ENCODE measurements around the gene TUBB2B.

TUBB2B gene

DNA sequence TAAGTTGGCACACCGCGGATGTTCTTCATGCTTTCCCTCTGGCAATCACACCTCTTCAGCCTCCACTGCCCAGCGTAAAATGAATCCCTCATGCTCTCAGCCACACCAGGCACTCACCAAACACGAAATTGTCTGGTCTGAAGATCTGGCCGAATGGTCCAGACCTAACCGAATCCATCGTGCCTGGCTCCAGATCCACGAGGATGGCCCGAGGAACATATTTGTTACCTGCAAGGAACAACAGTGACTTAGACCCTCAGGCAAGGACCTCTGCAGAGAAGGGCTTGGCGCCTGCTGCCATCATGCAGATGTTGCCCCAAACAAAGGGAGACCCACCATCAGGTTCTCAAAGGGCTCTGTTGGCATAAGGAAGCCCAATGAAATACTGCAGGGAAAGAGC, 1.4 kb downstream of the TUBB2B start:
- no peak overlapping the region for H3K4me3 ChIP-seq (ENCODE audit: control insufficient read depth, low read depth, low read length)
- no peak for DNase-seq (ENCODE audit: low read depth)

DNA sequence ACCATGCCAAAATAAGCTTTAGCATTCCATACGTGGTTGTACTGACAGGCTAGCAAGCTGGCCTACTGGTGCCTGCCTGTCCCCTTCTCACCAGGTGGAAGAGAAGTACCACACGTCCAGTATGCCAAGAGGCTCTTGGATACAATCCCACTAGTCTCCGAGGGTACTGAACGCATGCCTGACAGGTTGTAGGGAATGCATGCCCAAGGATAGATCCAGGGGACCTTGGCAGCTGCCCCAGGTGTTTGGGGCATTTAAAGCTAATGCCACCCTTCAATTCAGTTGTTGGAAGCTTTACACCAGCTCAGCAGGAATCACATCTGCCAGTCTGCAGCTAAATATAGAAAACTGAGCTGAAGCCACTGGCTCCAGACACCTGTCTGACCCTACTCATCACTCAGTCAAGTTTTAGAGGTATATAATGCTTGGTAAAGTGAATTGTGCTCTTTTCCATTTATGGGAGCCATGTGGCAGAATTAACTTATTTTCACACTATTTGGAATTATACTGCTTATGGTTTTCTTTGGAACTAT, 4.9 kb downstream of the TUBB2B start:
- DNase-seq (ENCODE audit: low read depth): no peak
- TF ChIP-seq, protein P1, sequence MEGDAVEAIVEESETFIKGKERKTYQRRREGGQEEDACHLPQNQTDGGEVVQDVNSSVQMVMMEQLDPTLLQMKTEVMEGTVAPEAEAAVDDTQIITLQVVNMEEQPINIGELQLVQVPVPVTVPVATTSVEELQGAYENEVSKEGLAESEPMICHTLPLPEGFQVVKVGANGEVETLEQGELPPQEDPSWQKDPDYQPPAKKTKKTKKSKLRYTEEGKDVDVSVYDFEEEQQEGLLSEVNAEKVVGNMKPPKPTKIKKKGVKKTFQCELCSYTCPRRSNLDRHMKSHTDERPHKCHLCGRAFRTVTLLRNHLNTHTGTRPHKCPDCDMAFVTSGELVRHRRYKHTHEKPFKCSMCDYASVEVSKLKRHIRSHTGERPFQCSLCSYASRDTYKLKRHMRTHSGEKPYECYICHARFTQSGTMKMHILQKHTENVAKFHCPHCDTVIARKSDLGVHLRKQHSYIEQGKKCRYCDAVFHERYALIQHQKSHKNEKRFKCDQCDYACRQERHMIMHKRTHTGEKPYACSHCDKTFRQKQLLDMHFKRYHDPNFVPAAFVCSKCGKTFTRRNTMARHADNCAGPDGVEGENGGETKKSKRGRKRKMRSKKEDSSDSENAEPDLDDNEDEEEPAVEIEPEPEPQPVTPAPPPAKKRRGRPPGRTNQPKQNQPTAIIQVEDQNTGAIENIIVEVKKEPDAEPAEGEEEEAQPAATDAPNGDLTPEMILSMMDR (conservative IDR thresholded peaks at IDR 0.05; ENCODE audit: control insufficient read depth, insufficient read depth, low read depth, low read length): no peak
- H3K4me3 ChIP-seq (ENCODE audit: control insufficient read depth, low read depth, low read length): no peak overlapping the region

More for the DNA sequence above, 1.4 kb downstream of the TUBB2B start:
- TF ChIP-seq, protein P1 (conservative IDR thresholded peaks at IDR 0.05; ENCODE audit: control insufficient read depth, insufficient read depth, low read depth, low read length): no peak

DNA sequence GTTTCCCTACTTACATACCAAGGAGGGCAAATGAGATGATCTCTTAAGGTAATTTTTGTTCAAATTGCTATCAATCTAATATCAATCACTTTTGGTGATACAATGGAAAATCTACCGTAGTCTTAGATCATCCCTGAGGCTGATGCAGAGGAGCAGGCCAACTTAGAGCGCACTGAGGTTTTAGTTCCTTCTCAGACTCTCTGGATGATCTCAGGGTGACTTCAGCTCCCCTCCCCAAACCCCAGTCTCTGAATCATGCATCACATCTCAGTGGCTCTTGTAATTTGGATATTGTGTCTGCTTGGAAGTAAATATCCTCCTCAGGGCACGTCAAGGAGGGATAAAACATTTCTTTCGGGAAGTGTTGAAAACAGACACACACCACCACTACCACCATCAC, 5.9 kb downstream of the TUBB2B start:
- TF ChIP-seq, protein P1 (conservative IDR thresholded peaks at IDR 0.05; ENCODE audit: control insufficient read depth, insufficient read depth, low read depth, low read length): no peak
- H3K4me3 ChIP-seq (ENCODE audit: control insufficient read depth, low read depth, low read length): no peak overlapping the region
- DNase-seq (ENCODE audit: low read depth): no peak

DNA sequence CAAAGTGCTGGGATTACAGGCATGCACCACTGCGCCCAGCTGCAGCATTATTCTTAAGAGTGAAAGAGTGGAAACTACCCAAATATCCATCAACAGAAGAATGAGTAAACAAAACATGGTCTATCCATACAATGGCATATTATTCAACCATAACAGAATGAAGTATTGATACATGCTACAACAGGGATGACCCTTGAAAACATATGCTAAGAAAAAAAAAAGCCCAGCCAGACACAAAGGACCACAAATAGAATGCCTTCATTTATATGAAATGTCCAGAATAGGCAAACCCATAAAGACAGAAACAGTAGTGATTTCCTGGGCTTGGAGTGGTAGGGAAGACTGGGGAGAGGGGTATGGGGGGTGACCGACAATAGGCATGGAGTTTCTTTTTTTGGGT, 7.1 kb downstream of the TUBB2B start:
- DNase-seq (ENCODE audit: low read depth): no peak

DNA sequence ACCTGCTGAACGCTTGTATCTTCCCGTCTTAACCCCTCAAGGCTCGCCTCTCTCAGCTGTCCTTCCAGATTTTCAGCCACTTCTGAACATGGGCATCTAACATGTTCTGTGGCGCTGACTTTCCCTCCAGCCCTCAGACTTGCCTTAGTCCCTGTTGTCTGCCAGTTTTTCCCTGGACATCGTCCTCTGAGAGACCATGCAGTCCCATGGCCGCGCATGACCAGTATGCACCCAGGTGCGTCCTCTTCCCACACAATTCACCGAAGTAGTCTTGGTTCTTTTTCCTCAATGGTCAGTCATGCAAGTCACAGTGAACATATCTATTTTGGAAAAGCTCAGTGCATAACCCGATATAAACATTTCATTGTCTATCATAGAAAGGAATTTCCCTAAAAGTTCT, 9.2 kb downstream of the TUBB2B start:
- no peak overlapping the region for H3K4me3 ChIP-seq (ENCODE audit: control insufficient read depth, low read depth, low read length)
- DNase-seq (ENCODE audit: low read depth): no peak
- TF ChIP-seq, protein P1 (conservative IDR thresholded peaks at IDR 0.05; ENCODE audit: control insufficient read depth, insufficient read depth, low read depth, low read length): no peak

More for the DNA sequence above, 7.1 kb downstream of the TUBB2B start:
- TF ChIP-seq, protein P1 (conservative IDR thresholded peaks at IDR 0.05; ENCODE audit: control insufficient read depth, insufficient read depth, low read depth, low read length): no peak
- H3K4me3 ChIP-seq (ENCODE audit: control insufficient read depth, low read depth, low read length): no peak overlapping the region

DNA sequence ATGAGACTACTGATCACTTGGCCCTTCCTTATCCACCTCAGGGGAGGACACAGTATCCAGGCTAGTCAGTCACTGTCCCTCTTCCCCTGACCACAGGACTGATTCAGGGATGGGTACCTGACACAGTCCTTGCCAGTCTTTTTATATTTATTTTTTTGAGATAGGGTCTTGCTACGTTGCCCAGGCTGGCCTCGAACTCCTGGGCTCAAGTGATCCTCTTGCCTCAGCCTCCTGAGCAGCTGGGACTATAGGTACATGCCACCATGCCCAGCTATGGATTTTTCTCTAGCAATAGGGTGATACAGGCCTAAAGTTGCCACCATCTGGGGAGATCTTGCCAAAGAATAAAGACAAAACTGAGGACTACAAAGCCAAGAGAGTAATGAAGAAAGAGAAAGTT, 10.2 kb downstream of the TUBB2B start:
- no peak overlapping the region for H3K4me3 ChIP-seq (ENCODE audit: control insufficient read depth, low read depth, low read length)
- no peak for DNase-seq (ENCODE audit: low read depth)
- TF ChIP-seq, protein P1 (conservative IDR thresholded peaks at IDR 0.05; ENCODE audit: control insufficient read depth, insufficient read depth, low read depth, low read length): no peak

DNA sequence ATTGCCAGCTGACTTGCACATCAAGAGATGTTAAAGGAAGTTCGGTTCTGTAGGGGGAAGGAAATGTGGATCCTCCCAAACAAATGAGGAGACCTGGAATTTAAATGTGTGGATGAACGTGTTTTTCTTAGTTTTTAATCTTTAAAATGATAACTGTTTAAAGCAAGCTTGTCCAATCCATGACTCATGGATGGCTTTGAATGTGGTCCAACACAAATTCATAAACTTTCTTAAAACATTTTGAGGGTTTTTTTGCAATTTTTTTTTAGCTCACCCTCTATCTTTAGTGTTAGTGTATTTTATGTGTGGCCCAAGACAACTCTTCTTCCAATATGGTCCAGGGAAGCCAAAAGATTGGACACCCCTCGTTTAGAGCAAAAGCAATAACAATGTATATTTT, 12.6 kb downstream of the TUBB2B start:
- DNase-seq (ENCODE audit: low read depth): peak; percentile 44
- TF ChIP-seq, protein P1 (conservative IDR thresholded peaks at IDR 0.05; ENCODE audit: control insufficient read depth, insufficient read depth, low read depth, low read length): no peak
- H3K4me3 ChIP-seq (ENCODE audit: control insufficient read depth, low read depth, low read length): no peak overlapping the region

Measured in fibroblast of mammary gland (primary cell).